Spinal cord (tissue), 10 donors: ENCODE results near the gene GALNT9. TPM values are rescaled to one million over a fixed set of nuclear protein-coding genes. Genes with fewer than 3 reads are reported as not detected.

ENCODE experiments used
- DNase-seq, 6 donors: peaks; one replicate each; pipeline versions ENCODE4 v3.0.0 to v3.0.0-alpha.2; 2013 to 2015; ENCODE audit warnings: low spot score in 6 of 6, low read depth in 4 of 6
- H3K27ac ChIP-seq: one replicate; pipeline ENCODE4 v1.5.1; 2013; ENCODE audit warnings: low read depth, low read length, control low read depth
- H3K27me3 ChIP-seq: one replicate; pipeline ENCODE4 v1.6.1; 2013; ENCODE audit warnings: low read length; ENCODE audit not compliant: control insufficient read depth, insufficient read depth
- H3K36me3 ChIP-seq: one replicate; pipeline ENCODE4 v1.6.1; 2013; ENCODE audit warnings: low read length; ENCODE audit not compliant: control insufficient read depth, insufficient read depth
- H3K4me1 ChIP-seq: one replicate; pipeline ENCODE4 v1.6.1; 2013; ENCODE audit warnings: low read length; ENCODE audit not compliant: control insufficient read depth, insufficient read depth
- H3K4me3 ChIP-seq: one replicate; pipeline ENCODE4 v1.5.1; 2013; ENCODE audit warnings: low read depth, low read length, control low read depth
- H3K9me3 ChIP-seq: one replicate; pipeline ENCODE4 v1.6.1; 2013; ENCODE audit warnings: low read length; ENCODE audit not compliant: control insufficient read depth, insufficient read depth
- WGBS: methylation state at CpG from one replicate; pipeline ENCODE4 v1.1.5; 2013; ENCODE audit warnings: missing lambda C conversion rate; ENCODE audit not compliant: insufficient coverage; 5-methylcytosine and 5-hydroxymethylcytosine counted together
- polyA plus RNA-seq, 2 donors: library from polyadenylated mRNA; unstranded; fragments of 120-200 nt; gene quantifications; one replicate each; pipeline ENCODE4 v1.2.1, GENCODE V29; 2013; ENCODE audit not compliant: insufficient read length in 2 of 2
- total RNA-seq, 2 donors: library from RNA; depleted of rRNA in 1 of 2; stranded (reverse); fragments of 120-200 nt in 1 of 2; fragments of >200 nt in 1 of 2; gene quantifications; one replicate each; pipeline versions ENCODE4 v1.2.3 to v1.2.4, GENCODE V29; 2013 to 2014
- donor health status: healthy.

GALNT9 gene
- total and polyA plus RNA-seq, 4 donors = 9.5 to 36.0 (median 27.1) TPM

DNA sequence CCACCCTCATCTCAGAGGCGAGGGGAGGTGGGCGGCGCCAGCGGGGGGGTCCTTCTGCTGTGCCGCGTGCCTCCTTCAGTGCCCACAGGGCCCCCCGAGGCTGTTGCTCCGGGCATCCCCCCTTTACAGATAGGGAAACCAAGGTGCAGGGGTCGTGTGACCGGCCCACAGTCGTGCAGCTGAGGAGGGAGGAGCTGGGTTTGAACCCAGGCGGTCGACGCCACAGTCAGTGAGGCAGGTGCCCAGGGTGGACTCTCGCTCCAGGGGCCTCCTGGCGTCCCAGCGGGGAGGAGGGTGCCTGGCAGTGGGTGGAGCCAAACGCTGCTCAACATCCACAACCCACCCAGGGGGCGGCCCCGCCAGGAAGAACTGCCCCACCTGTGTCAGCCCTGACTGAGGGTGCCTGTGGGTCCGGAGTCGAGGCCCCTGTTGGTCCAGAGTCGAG lies 8.6 kb downstream of the GALNT9 start:
- no peak overlapping the region for H3K4me3 ChIP-seq
- H3K9me3 ChIP-seq = no peaks in the 10 kb centered on the region
- no peak for DNase-seq
- H3K4me1 ChIP-seq = peaks cover 15% of the 10 kb centered on the region
- no peaks in the 10 kb centered on the region for H3K27me3 ChIP-seq
- whole genome bisulfite sequencing = 91% methylated on average over 16 of the region's 23 CpGs
- no peak overlapping the region for H3K27ac ChIP-seq
- H3K36me3 ChIP-seq = peaks cover 51% of the 10 kb centered on the region

DNA sequence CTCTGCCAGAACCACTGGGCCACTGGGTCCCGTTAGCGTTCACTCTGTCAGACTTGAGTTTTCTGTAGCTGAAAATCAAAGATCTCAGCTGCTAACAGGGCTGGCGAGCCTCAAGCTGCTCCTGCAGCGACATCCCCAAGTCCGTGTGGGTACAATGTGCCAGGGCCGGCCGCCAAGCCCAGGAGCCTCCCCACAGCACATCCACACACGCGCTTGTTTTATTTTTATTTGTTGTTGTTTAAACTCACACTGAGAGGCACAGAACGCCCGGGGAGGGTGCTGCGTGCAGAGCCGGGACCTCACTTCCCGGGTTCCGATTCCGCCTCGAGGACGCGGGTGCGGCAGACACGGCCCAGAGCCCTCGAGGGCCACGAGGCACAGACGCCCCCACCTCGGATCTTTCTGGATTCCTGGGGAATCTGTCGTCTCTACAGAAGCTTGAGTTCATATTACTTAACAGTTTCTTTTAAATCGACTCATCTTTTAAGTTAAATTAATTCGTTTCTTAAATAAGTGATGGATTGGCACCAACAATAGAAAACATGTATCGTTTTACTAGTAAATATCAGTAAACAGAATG lies 9.3 kb downstream of the GALNT9 start:
- Histone ChIP-seq H3K4me3 (no peak overlapping the region), H3K4me1 (peaks cover 15% of the 10 kb centered on the region), H3K27ac (no peak overlapping the region), H3K9me3 (no peaks in the 10 kb centered on the region), H3K27me3 (no peaks in the 10 kb centered on the region), H3K36me3 (peaks cover 51% of the 10 kb centered on the region)
- DNase-seq = no peak
- WGBS = 92% methylated on average over 15 of the region's 29 CpGs

DNA sequence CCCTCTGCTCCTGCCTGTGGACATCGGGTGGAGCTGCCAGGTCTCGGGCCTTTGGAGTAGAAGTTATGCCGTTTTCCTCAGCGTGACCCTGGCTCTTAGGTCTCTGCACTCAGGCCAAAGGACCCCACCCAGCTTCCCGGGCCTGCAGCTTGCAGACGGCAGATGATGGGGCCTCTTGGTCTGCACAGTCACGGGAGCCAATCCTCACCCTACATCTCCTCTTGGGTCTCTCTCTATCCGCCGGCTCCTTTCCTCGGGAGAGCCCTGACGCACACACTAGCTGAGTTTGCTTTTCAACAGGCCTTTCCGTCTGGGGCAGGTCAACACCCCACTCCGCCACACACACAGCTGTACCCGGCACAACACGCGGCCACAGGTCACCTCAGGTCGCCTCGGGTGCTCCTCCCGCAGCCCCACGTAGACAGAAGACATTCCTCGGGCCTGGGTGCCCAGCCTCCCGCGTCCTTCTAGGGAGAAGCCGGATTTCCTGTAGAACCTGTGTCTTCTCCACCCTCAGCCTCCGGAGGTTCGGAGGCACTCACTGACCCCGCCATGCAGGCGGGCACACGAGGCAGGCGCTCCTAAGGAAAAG lies 9.9 kb downstream of the GALNT9 start:
- no peak overlapping the region for H3K4me3 ChIP-seq
- WGBS = 81% methylated on average over 30 of the region's 30 CpGs
- no peak overlapping the region for H3K27ac ChIP-seq
- peaks cover 15% of the 10 kb centered on the region for H3K4me1 ChIP-seq
- no peak for DNase-seq
- H3K27me3 ChIP-seq = no peaks in the 10 kb centered on the region
- H3K9me3 ChIP-seq = no peaks in the 10 kb centered on the region
- peaks cover 47% of the 10 kb centered on the region for H3K36me3 ChIP-seq

DNA sequence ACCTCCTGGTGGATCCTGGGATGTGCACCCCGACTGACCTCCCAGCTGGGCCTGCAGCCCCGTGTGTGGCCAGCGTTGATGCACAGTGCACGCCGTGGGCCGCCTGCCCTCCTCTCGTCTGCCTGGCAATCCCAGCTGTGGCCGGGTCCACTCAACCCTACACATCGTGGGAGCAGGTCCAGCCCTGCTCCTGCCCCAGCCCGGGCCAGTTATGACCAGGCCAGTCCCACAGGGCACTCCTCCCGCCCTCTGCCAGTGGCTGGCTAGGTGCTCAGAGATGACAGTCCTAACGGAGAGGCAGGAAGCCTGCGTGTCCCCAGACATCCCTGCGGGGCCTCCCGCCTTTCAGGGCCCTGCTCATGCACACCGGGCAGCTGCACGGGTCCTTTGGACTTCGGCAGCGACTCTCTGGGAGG lies 10.8 kb downstream of the GALNT9 start:
- Histone ChIP-seq H3K4me1 (peaks cover 12% of the 10 kb centered on the region), H3K4me3 (no peak overlapping the region), H3K36me3 (peaks cover 44% of the 10 kb centered on the region), H3K9me3 (no peaks in the 10 kb centered on the region), H3K27me3 (no peaks in the 10 kb centered on the region), H3K27ac (no peak overlapping the region)
- WGBS = 75% methylated on average over 19 of the region's 19 CpGs
- no peak for DNase-seq

DNA sequence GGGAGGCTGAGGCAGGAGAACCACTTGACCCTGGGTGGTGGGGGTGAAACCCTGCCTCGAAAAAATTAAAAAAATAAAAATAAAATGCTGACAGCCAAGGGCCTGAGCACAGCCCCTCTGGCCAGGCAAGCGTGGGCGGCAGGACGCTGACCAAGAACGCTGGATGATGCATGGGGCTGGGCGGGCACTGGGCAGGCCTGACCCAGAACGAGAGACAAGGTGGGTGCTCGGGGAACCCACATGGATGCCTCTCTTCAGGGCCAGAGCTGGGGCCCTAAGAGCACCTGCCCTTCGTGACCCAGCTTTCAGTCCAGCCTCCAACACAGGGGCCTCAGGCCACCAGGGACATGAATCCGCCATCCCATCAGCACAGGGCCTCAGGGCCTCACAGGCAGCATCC lies 11.3 kb downstream of the GALNT9 start:
- H3K36me3 ChIP-seq = peaks cover 44% of the 10 kb centered on the region
- H3K4me3 ChIP-seq = no peak overlapping the region
- DNase-seq = no peak
- H3K4me1 ChIP-seq = peaks cover 7% of the 10 kb centered on the region
- H3K9me3 ChIP-seq = no peaks in the 10 kb centered on the region
- H3K27ac ChIP-seq = no peak overlapping the region
- 92% methylated on average over 10 of the region's 10 CpGs for WGBS
- H3K27me3 ChIP-seq = no peaks in the 10 kb centered on the region

DNA sequence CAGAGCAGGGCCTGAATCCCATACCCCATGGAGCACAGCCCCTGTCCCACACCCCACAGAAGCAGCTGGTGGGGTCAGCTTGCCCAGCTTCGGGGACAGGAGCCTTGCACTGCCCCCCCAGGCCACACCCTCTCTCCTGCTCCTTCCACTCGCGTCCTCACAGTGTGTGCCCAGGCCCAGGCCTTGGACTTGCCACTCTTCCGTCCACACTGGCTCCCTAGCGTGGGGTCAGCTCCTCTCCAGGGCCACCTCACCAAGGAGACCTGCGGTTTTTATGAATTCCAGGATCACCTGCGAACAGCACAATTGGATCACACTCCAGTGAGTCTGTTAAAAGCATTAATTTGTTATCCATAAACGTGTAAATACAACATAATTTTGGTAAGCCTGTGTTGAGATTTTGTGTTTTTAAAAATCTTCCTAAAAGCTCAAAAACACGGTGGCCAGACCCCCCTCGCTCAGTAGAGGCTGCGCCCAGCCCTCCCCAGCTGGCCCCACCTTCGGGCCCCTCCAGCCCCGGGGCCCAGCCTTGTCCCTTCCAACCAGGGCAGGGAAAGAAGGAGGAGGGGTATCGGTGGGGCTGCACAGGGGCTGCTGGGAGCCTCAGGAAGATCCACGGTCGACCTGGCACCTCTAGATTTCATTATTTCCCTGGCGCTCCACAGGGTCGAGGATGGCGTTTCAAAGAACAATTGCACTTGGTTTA lies 12.0 kb downstream of the GALNT9 start:
- H3K36me3 ChIP-seq = peaks cover 39% of the 10 kb centered on the region
- WGBS = 73% methylated on average over 9 of the region's 19 CpGs
- H3K4me1 ChIP-seq = peaks cover 4% of the 10 kb centered on the region
- no peak for DNase-seq
- H3K27me3 ChIP-seq = no peaks in the 10 kb centered on the region
- no peaks in the 10 kb centered on the region for H3K9me3 ChIP-seq
- no peak overlapping the region for H3K4me3 ChIP-seq
- no peak overlapping the region for H3K27ac ChIP-seq

DNA sequence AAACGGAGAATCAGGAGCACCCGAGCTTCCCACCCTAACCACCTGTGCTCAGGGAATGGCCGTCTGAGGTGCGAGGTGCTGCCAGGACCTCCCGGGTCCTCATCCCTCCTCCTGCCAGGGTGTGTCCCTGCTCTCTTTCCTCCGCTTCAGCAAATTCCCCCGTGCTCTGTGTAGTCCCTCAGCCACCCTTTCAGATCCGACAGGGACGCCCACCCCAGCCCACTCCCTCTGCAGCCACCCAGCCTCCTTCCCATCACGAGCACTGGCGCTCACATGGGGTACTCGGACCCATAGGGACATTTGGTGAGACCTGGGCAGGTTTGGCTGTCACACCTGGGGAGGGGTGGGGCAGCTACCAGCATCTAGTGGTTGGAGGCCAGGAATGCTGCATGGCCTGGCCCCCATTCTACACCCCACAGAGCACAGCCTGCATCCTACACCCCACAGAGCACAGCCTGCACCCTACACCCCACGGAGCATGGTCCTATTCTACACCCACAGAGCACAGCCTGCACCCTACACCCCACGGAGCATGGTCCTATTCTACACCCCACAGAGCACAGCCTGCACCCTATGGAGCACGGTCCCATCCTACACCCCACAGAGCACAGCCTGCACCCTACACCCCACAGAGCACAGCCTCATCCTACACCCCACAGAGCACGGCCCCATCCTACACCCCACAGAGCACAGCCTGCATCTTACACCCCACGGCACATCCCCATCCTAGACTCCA lies 12.7 kb downstream of the GALNT9 start:
- Histone ChIP-seq H3K27me3 (no peaks in the 10 kb centered on the region), H3K9me3 (no peaks in the 10 kb centered on the region), H3K36me3 (peaks cover 39% of the 10 kb centered on the region), H3K4me1 (peaks cover 5% of the 10 kb centered on the region), H3K27ac (no peak overlapping the region), H3K4me3 (no peak overlapping the region)
- DNase-seq = no peak
- WGBS = 78% methylated on average over 14 of the region's 17 CpGs

DNA sequence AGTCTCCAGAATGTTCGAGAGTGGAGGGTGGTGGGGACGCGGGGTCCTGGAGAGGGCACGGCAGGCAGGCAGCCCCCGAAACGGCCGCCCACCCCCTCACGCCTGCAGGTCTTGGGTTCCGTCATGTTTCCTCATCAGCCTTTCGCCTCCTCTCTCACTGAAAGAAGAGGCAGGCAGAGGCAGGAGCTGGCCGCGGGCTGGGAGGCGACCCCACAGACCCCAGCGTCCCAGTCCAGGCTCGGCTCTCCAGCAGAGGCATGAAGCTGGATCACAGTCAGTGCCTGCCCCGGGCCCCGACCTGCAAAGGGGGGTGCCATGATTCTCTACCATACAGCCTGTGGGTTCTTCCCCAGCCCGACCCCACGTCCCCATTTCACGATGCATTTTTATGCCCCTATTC lies 13.4 kb downstream of the GALNT9 start:
- no peak overlapping the region for H3K4me3 ChIP-seq
- H3K27me3 ChIP-seq = no peaks in the 10 kb centered on the region
- DNase-seq = no peak
- H3K9me3 ChIP-seq = no peaks in the 10 kb centered on the region
- no peak overlapping the region for H3K27ac ChIP-seq
- 79% methylated on average over 17 of the region's 20 CpGs for WGBS
- H3K4me1 ChIP-seq = peaks cover 5% of the 10 kb centered on the region
- peaks cover 42% of the 10 kb centered on the region for H3K36me3 ChIP-seq

DNA sequence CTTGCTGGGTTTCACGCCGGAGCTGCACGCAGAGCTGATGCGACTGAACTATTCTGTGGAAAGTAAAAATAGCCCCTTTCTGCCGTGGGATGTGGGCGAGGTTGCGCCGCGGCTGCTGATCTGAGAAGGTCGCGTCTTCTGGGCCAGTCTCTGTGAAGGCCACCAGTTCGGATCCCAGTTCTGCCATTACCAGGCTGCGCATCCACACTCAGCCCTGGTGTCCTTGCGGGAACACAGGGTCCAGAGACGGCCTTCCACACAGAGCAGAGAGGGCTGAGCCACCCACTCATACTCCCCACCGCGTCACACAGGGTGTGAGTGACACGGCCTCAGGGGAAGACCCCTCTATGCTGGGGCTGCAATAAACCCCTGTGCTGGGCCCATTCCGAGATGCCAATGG lies 13.9 kb downstream of the GALNT9 start:
- H3K36me3 ChIP-seq = peaks cover 40% of the 10 kb centered on the region

More for the DNA sequence above, 13.9 kb downstream of the GALNT9 start:
- no peak for DNase-seq
- Histone ChIP-seq H3K4me3 (no peak overlapping the region), H3K27me3 (no peaks in the 10 kb centered on the region), H3K9me3 (no peaks in the 10 kb centered on the region), H3K4me1 (peaks cover 9% of the 10 kb centered on the region), H3K27ac (no peak overlapping the region)
- WGBS = 90% methylated on average over 19 of the region's 19 CpGs
